Liver (tissue), 9 donors: ENCODE data around the gene CFAP100. TPM values are rescaled to one million over a fixed set of nuclear protein-coding genes. Genes with fewer than 3 reads are reported as not detected.

ENCODE experiments used
- DNase-seq: peaks from one replicate; pipeline ENCODE4 v3.0.0-alpha.2; 2017; ENCODE audit warnings: low spot score
- H3K27ac ChIP-seq, 2 donors: one replicate each; pipeline ENCODE4 v1.7.0; 2013; ENCODE audit warnings: inconsistent platforms in 2 of 2, low read length in 2 of 2, control low read depth in 1 of 2, low read depth in 1 of 2, mild to moderate bottlenecking in 1 of 2
- H3K27me3 ChIP-seq, 4 donors: one replicate each; pipeline versions ENCODE4 v1.6.1 to v1.7.0; 2013; ENCODE audit warnings: low read length in 3 of 4, inconsistent platforms in 1 of 4, mild to moderate bottlenecking in 1 of 4, moderate library complexity in 1 of 4; ENCODE audit not compliant: control insufficient read depth in 4 of 4, insufficient read depth in 4 of 4
- H3K36me3 ChIP-seq, 4 donors: one replicate each; pipeline versions ENCODE4 v1.6.1 to v1.7.0; 2013; ENCODE audit warnings: low read length in 3 of 4, mild to moderate bottlenecking in 3 of 4, low read depth in 1 of 4, moderate library complexity in 1 of 4; ENCODE audit not compliant: control insufficient read depth in 4 of 4, insufficient read depth in 3 of 4
- H3K4me1 ChIP-seq, 4 donors: one replicate each; pipeline versions ENCODE4 v1.6.1 to v1.7.0; 2013; ENCODE audit warnings: low read length in 3 of 4, mild to moderate bottlenecking in 3 of 4, moderate library complexity in 1 of 4; ENCODE audit not compliant: control insufficient read depth in 4 of 4, insufficient read depth in 4 of 4
- H3K4me3 ChIP-seq, 3 donors: one replicate each; pipeline versions ENCODE4 v1.6.1 to v1.7.0; 2013; ENCODE audit warnings: low read length in 3 of 3, control low read depth in 1 of 3, low read depth in 1 of 3, mild to moderate bottlenecking in 1 of 3
- H3K9ac ChIP-seq, 2 donors: one replicate each; pipeline ENCODE4 v1.7.0; 2013; ENCODE audit warnings: low read length in 2 of 2, mild to moderate bottlenecking in 2 of 2, moderate library complexity in 2 of 2, control low read depth in 1 of 2, low read depth in 1 of 2
- H3K9me3 ChIP-seq, 4 donors: one replicate each; pipeline versions ENCODE4 v1.6.1 to v1.7.0; 2013; ENCODE audit warnings: low read length in 3 of 4; ENCODE audit not compliant: control insufficient read depth in 4 of 4
- ATF3 ChIP-seq: IDR thresholded peaks from 2 replicates; pipeline ENCODE4 v1.6.1; 2016; ENCODE audit warnings: antibody characterized with exemption
- CTCF ChIP-seq: fragments of 150-350 bp; IDR thresholded peaks from 2 replicates; pipeline ENCODE4 v1.5.1; 2017; ENCODE audit warnings: improper control_type of control experiment, low read depth, low read length; ENCODE audit not compliant: missing input control
- EGR1 ChIP-seq, 2 donors: IDR thresholded peaks; 2 replicates each; pipeline ENCODE4 v1.6.1; 2016 to 2018; ENCODE audit warnings: antibody characterized with exemption in 2 of 2, low read depth in 2 of 2
- HNF4A ChIP-seq, 2 donors: conservative IDR thresholded peaks; 2 replicates each; pipeline ENCODE4 v1.6.1; 2016; ENCODE audit warnings: antibody characterized with exemption in 2 of 2, mild to moderate bottlenecking in 2 of 2
- HNF4G ChIP-seq: IDR thresholded peaks from 2 replicates; pipeline ENCODE4 v1.6.1; 2016; ENCODE audit warnings: antibody characterized with exemption
- JUND ChIP-seq, 2 donors: IDR thresholded peaks; 2 replicates each; pipeline ENCODE4 v1.6.1; 2016; ENCODE audit warnings: antibody characterized with exemption in 2 of 2
- REST ChIP-seq: IDR thresholded peaks from 2 replicates; pipeline ENCODE4 v1.6.1; 2016; ENCODE audit warnings: antibody characterized with exemption, mild to moderate bottlenecking
- TAF1 ChIP-seq: conservative IDR thresholded peaks from 2 replicates; pipeline ENCODE4 v1.6.1; 2016; ENCODE audit warnings: antibody characterized with exemption, mild to moderate bottlenecking
- ZBTB33 ChIP-seq: IDR thresholded peaks from 2 replicates; pipeline ENCODE4 v1.6.1; 2016; ENCODE audit warnings: antibody characterized with exemption
- WGBS: extraction: QIAGEN DNeasy Blood & Tissue Kit; methylation state at CpG from one replicate; pipeline ENCODE4 v1.1.7; 2013; 5-methylcytosine and 5-hydroxymethylcytosine counted together
- polyA plus RNA-seq, 2 donors: library from polyadenylated mRNA; stranded (reverse) in 1 of 2; unstranded in 1 of 2; fragments of 200-250 nt in 1 of 2; fragments of >200 nt in 1 of 2; fragmentation: Nextera tagmentation in 1 of 2; extraction: Ambion mirVana in 1 of 2; gene quantifications; one replicate each; pipeline versions ENCODE4 v1.2.1 to v1.2.3, GENCODE V29; 2013 to 2015
- total RNA-seq, 2 donors: library from RNA; depleted of rRNA; stranded (reverse); fragments of >200 nt; gene quantifications; one replicate each; pipeline ENCODE4 v1.2.3, GENCODE V29; 2014
- donor health status: healthy.
- donor health status: healthy.
- donor health status: healthy.
- donor health status: healthy.
- donor health status: healthy.

CFAP100 gene
- total and polyA plus RNA-seq, 4 donors = not detected

GRCh38 chr3:126355777-126356372 lies 38.8 kb upstream of the CFAP100 start (continued):
- TF ChIP-seq ZBTB33 (peak; percentile 64), REST (peak; percentile 91)

GRCh38 chr3:126356373-126357264 lies 38.1 kb upstream of the CFAP100 start:
- H3K4me3 ChIP-seq = peak overlapping the region; percentile 55 to 86 (median 59)
- WGBS = under 1% methylated on average over 100 of the region's 100 CpGs
- peak overlapping the region; percentile 73 to 79 for H3K9ac ChIP-seq
- TF ChIP-seq TAF1 (peak; percentile 10), ZBTB33 (no peak)
- H3K4me1 ChIP-seq = peaks cover 10 to 48% (median 35%) of the 10 kb centered on the region in 4 donors
- H3K36me3 ChIP-seq = peaks cover 0 to 4% (median 0%) of the 10 kb centered on the region in 4 donors
- no peaks in the 10 kb centered on the region for H3K9me3 ChIP-seq
- H3K27ac ChIP-seq = peak overlapping the region; percentile 88 to 99
- H3K27me3 ChIP-seq = no peaks in the 10 kb centered on the region
- no peak for DNase-seq

- Histone ChIP-seq H3K9me3 (no peaks in the 10 kb centered on the region), H3K27me3 (no peaks in the 10 kb centered on the region), H3K27ac (peak within 1 kb of the TSS; percentile 88 to 99), H3K9ac (peak within 1 kb of the TSS; percentile 73 to 79), H3K36me3 (no peaks in the 10 kb centered on the region), H3K4me1 (peaks cover 10 to 44% (median 31%) of the 10 kb centered on the region in 4 donors), H3K4me3 (peak within 1 kb of the TSS; percentile 65 to 86 (median 68))
- DNase-seq = peak; percentile 87
- under 1% methylated on average over 86 of the region's 86 CpGs for WGBS
- TF ChIP-seq HNF4A (conservative IDR thresholded peaks at IDR 0.05) (no peak), CTCF (no peak), EGR1 (IDR thresholded peaks at IDR 0.05; ENCODE audit: low read depth in 2 of 2) (no peak), ZBTB33 (no peak), JUND (IDR thresholded peaks at IDR 0.05) (no peak), HNF4G (no peak), ATF3 (no peak), TAF1 (no peak)
These were observed 37.2 kb upstream of the CFAP100 start, which contains the start of gene KLF15 for GRCh38 chr3:126357295-126358037. KLF15 (minus strand) TSS chr3:126357408; CDS start chr3:126352922, 4,486 bp downstream.
